HG03060 (cell line): ENCODE measurements around the gene RAI1.
"Not testable (repeated sequence)": the region's sequence is repeated elsewhere in the genome, so short reads cannot be mapped to it uniquely, and the experiment has no call there.

ENCODE experiments used
- ATAC-seq: cut with Tn5 transposase; IDR thresholded peaks from one replicate; pipeline ENCODE4 v1.9.1; 2021; ENCODE audit warnings: low read depth, moderate number of reproducible peaks; ENCODE audit not compliant: unreplicated experiment

RAI1 gene

GRCh38 chr17:17663160-17664063, 17.8 kb upstream of the RAI1 start:
- peak; percentile 72 for ATAC-seq

GRCh38 chr17:17664064-17664452, 17.2 kb upstream of the RAI1 start:
- ATAC-seq = no peak

- no peak for ATAC-seq
Measured at GRCh38 chr17:17665255-17665654, 16.0 kb upstream of the RAI1 start.

- no peak for ATAC-seq
Measured at GRCh38 chr17:17666111-17666714, 15.0 kb upstream of the RAI1 start.

GRCh38 chr17:17667231-17667630, 14.0 kb upstream of the RAI1 start:
- no peak for ATAC-seq

GRCh38 chr17:17667947-17668346, 13.3 kb upstream of the RAI1 start:
- no peak for ATAC-seq

GRCh38 chr17:17668358-17668757, 12.9 kb upstream of the RAI1 start:
- ATAC-seq = no peak

GRCh38 chr17:17668775-17669579, 12.3 kb upstream of the RAI1 start:
- no peak for ATAC-seq

GRCh38 chr17:17669580-17670235, 11.6 kb upstream of the RAI1 start:
- ATAC-seq = no peak

GRCh38 chr17:17670701-17671305, 10.5 kb upstream of the RAI1 start:
- no peak for ATAC-seq

- no peak for ATAC-seq
Measured at GRCh38 chr17:17671369-17672129, 9.7 kb upstream of the RAI1 start.

- no peak for ATAC-seq
Measured at GRCh38 chr17:17672453-17673368, 8.5 kb upstream of the RAI1 start.

- no peak for ATAC-seq
Measured at GRCh38 chr17:17675416-17675815, 5.8 kb upstream of the RAI1 start.

GRCh38 chr17:17675925-17676534, 5.2 kb upstream of the RAI1 start:
- ATAC-seq = no peak

- ATAC-seq = no peak
Measured at GRCh38 chr17:17676752-17677151, 4.5 kb upstream of the RAI1 start.

- no peak for ATAC-seq
Measured at GRCh38 chr17:17677299-17678040, 3.8 kb upstream of the RAI1 start.

GRCh38 chr17:17678063-17678699, 3.1 kb upstream of the RAI1 start:
- ATAC-seq = not testable (repeated sequence)
